Dorsolateral prefrontal cortex (tissue), 118 donors: ENCODE data around the gene PLEKHA4. TPM values are rescaled to one million over a fixed set of nuclear protein-coding genes. Genes with fewer than 3 reads are reported as not detected.

Experiments used
- total RNA-seq, 120 experiments: library from RNA; stranded (reverse); gene quantifications; one replicate each; pipeline versions ENCODE4 v1.2.3 to v1.2.4, GENCODE V29; 2022

The PLEKHA4 gene
- total RNA-seq, 120 experiments from 2014 or later: 1.2 to 16.5 (median 5.6) TPM

Other genes starting within 250 kb of the PLEKHA4 start
- 100 to 1,000 TPM; 354 to 681 (median 462) TPM for gene RPL18, start 249.4 kb downstream of the PLEKHA4 start, total RNA-seq
- gene SPHK2, start 249.1 kb downstream of the PLEKHA4 start, total RNA-seq: 10 to 100 TPM; 40.7 to 88.8 (median 62.5) TPM
- gene DBP, start 231.2 kb downstream of the PLEKHA4 start, total RNA-seq: 10 to 100 TPM; 24.9 to 77.5 (median 41.6) TPM
- gene CA11, start 222.4 kb downstream of the PLEKHA4 start, total RNA-seq: 100 to 1,000 TPM; 107 to 396 (median 272) TPM
- gene NTN5, start 195.6 kb downstream of the PLEKHA4 start, total RNA-seq: 1 to 10 TPM in 119 of 120 experiments, under 1 TPM in 1; 0.78 to 8.6 (median 2.9) TPM
- 1 to 10 TPM in 27 of 120 experiments, under 1 TPM in 49, not detected in 44; 0.14 to 6.4 (median 0.68) TPM for gene FUT2, start 172.6 kb downstream of the PLEKHA4 start, total RNA-seq
- gene MAMSTR, start 148.9 kb downstream of the PLEKHA4 start, total RNA-seq: 10 to 100 TPM in 3 of 120 experiments, 1 to 10 TPM in 117; 3.4 to 11.4 (median 6.3) TPM
- gene RASIP1, start 128.0 kb downstream of the PLEKHA4 start, total RNA-seq: 10 to 100 TPM in 40 of 120 experiments, 1 to 10 TPM in 80; 5.6 to 16.1 (median 8.9) TPM
- gene IZUMO1, start 121.7 kb downstream of the PLEKHA4 start, total RNA-seq: 1 to 10 TPM in 75 of 120 experiments, under 1 TPM in 40, not detected in 5; 0.31 to 9.5 (median 1.3) TPM
- 10 to 100 TPM in 1 of 120 experiments, 1 to 10 TPM in 119; 1.8 to 11.1 (median 5.1) TPM for gene FUT1, start 116.0 kb downstream of the PLEKHA4 start, total RNA-seq
- not detected for gene FGF21, start 113.1 kb downstream of the PLEKHA4 start, total RNA-seq
- gene BCAT2, start 57.6 kb downstream of the PLEKHA4 start, total RNA-seq: 10 to 100 TPM; 22.7 to 81.8 (median 38.3) TPM
- gene HSD17B14, start 32.1 kb downstream of the PLEKHA4 start, total RNA-seq: 10 to 100 TPM; 13.0 to 46.6 (median 23.0) TPM
- 100 to 1,000 TPM in 2 of 120 experiments, 10 to 100 TPM in 118; 16.8 to 138 (median 25.5) TPM for gene PPP1R15A, start 3.8 kb upstream of the PLEKHA4 start, total RNA-seq
- gene TULP2, start 30.1 kb upstream of the PLEKHA4 start, total RNA-seq: 1 to 10 TPM in 98 of 120 experiments, under 1 TPM in 20, not detected in 2; 0.28 to 7.6 (median 2.2) TPM
- 100 to 1,000 TPM; 123 to 249 (median 172) TPM for gene NUCB1, start 31.7 kb upstream of the PLEKHA4 start, total RNA-seq
- gene DHDH, start 65.1 kb upstream of the PLEKHA4 start, total RNA-seq: 1 to 10 TPM in 102 of 120 experiments, under 1 TPM in 8, not detected in 10; 0.60 to 6.2 (median 2.2) TPM
- 10 to 100 TPM; 24.4 to 60.6 (median 39.2) TPM for gene BAX, start 86.3 kb upstream of the PLEKHA4 start, total RNA-seq
- gene FTL, start 96.7 kb upstream of the PLEKHA4 start, total RNA-seq: 1,000 to 10,000 TPM in 102 of 120 experiments, 100 to 1,000 TPM in 18; 795 to 2,828 (median 1,249) TPM
- gene GYS1, start 124.7 kb upstream of the PLEKHA4 start, total RNA-seq: 10 to 100 TPM; 17.6 to 67.9 (median 37.0) TPM
- gene RUVBL2, start 125.3 kb upstream of the PLEKHA4 start, total RNA-seq: 10 to 100 TPM; 39.7 to 85.0 (median 53.9) TPM
- 1 to 10 TPM in 1 of 120 experiments, not detected in 119; 1.9 TPM for gene LHB, start 148.5 kb upstream of the PLEKHA4 start, total RNA-seq
- not detected for gene CGB3, start 155.7 kb upstream of the PLEKHA4 start, total RNA-seq
- under 1 TPM in 1 of 120 experiments, not detected in 119; 0.68 TPM for gene CGB2, start 163.3 kb upstream of the PLEKHA4 start, total RNA-seq
- not detected for gene CGB1, start 168.3 kb upstream of the PLEKHA4 start, total RNA-seq
- gene CGB5, start 175.2 kb upstream of the PLEKHA4 start, total RNA-seq: not detected
- gene CGB8, start 180.5 kb upstream of the PLEKHA4 start, total RNA-seq: not detected
- 1 to 10 TPM in 1 of 120 experiments, under 1 TPM in 6, not detected in 113; 0.49 to 1.5 (median 0.59) TPM for gene CGB7, start 189.1 kb upstream of the PLEKHA4 start, total RNA-seq
- not detected for gene NTF4, start 196.2 kb upstream of the PLEKHA4 start, total RNA-seq
- under 1 TPM in 5 of 120 experiments, not detected in 115; 0.10 to 0.25 (median 0.17) TPM for gene KCNA7, start 204.1 kb upstream of the PLEKHA4 start, total RNA-seq
- gene SNRNP70, start 216.8 kb upstream of the PLEKHA4 start, total RNA-seq: 100 to 1,000 TPM; 217 to 495 (median 342) TPM
- 10 to 100 TPM; 15.5 to 61.0 (median 36.9) TPM for gene LIN7B, start 245.8 kb upstream of the PLEKHA4 start, total RNA-seq